NCI-H128 (cell line): Measurements from ENCODE around the gene NCKAP1.
"Not testable (repeated sequence)": the region's sequence is repeated elsewhere in the genome, so short reads cannot be mapped to it uniquely, and the experiment has no call there.

Source experiments
- DNase-seq: peaks from one replicate; lab custom pipeline; 2025; ENCODE audit not compliant: unreplicated experiment; lab: John Stamatoyannopoulos, UW

The NCKAP1 gene

DNA sequence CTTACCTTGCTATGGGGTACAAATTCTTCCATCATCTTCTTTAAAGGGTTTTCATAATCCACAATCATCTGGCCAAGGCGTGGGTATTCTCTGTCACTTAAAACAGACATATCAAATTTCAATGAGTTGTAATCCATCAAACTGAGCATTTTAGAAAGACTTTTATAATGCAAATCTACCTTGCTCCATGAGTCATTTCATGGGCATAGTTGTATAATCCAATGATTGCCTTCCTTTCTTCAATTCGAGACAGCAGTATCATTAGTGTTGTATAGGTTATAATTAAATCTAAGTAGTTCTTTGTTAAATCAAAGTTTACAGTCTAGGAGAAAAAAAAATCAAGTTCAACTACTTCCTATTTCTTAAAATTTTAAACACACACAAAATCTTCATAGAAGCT is 36.3 kb downstream of the NCKAP1 start:
- no peak for DNase-seq

GRCh38 chr2:183000846-183001245 is 37.4 kb downstream of the NCKAP1 start:
- DNase-seq = no peak

- DNase-seq = no peak
Observed at GRCh38 chr2:182999348-183000028, 38.8 kb downstream of the NCKAP1 start.

DNA sequence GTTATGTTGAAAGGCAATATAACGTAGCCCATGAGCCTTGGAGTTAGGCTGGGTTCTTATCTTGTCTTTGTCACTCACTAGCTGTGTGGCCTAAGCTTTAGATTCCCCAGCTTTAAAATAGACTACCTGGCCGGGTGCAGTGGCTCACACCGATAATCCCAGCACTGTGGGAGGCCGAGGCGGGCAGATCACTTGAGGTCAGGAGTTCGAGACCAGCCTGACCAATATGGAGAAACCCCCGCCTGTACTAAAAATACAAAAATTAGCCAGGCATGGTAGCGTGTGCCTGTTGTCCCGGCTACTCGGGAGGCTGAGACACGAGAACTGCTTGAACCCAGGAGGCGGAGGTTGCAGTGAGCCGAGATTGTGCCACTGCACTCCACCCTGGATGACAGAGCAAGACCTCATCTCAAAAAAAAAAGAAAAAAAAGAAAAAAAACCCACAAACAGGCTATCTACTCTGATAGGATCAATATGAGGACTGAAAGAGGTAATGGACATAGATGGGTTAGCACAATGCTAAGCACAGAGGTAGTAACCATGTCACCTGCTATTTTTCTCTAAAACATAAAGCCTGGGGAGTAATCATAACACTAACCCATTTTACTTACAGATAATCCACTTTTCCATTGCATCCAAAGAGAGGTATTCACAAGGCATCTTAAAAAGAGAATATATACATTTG is 43.9 kb downstream of the NCKAP1 start:
- no peak for DNase-seq

DNA sequence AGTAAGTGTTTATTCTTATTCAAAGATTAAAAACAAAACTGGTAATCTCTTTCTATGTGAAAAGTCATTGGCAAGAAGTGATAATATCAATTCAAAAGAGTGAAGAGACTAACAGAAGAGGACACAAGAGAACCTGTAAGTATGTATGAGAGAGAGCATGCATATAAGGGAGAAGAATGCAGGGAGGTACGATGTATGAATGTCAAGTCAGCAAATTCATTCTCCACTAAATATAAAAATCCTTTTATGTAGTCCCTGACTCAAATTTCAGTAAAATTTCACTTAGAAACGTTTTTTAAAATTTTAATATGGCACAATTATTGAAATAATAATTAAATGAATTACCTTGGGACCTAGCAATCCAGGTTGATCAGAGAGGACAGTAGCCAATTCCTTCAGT is 55.3 kb downstream of the NCKAP1 start:
- DNase-seq = no peak

DNA sequence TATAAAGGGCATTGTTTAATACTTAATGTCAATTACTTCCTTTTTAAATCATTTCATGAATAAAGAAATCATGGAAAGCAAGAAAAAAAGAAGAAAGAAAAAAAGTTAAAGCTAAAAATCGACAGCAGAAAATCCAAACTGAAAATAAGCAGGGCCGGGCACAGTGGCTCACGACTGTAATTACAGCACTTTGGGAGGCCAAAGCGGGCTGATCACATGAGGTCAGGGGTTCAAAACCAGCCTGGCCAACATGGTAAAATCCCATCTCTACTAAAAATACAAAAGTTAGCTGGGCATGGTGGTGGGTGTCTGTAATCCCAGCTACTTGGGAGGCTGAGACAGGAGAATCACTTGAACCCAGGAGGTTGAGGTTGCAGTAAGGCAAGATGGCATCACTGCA is 56.8 kb downstream of the NCKAP1 start:
- DNase-seq = not testable (repeated sequence)

- no peak for DNase-seq
Observed at GRCh38 chr2:182980652-182981051, 57.6 kb downstream of the NCKAP1 start.

- no peak for DNase-seq
Observed at GRCh38 chr2:182980115-182980514, 58.1 kb downstream of the NCKAP1 start.

DNA sequence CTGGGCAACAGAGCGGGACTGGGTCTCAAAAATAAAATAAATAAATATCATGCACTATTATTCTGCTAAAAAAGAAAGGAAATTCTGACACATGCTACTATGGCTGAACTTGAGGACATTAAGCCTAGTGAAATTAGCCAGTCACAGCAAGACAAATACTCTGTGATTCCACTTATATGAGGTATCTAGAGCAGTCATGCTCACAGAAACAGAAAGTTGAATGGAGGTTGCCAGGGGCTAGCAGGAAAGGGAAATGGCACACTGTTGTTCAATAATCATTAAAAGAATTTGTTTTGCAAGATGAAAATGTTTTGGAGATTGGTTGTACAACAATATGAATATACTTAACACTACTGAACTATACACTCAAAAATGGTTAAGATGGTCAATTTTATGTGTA is 60.8 kb downstream of the NCKAP1 start:
- DNase-seq = no peak

- DNase-seq = no peak
Observed at GRCh38 chr2:182973441-182974352, 64.6 kb downstream of the NCKAP1 start.

GRCh38 chr2:182972548-182972942 is 65.7 kb downstream of the NCKAP1 start:
- DNase-seq = no peak

DNA sequence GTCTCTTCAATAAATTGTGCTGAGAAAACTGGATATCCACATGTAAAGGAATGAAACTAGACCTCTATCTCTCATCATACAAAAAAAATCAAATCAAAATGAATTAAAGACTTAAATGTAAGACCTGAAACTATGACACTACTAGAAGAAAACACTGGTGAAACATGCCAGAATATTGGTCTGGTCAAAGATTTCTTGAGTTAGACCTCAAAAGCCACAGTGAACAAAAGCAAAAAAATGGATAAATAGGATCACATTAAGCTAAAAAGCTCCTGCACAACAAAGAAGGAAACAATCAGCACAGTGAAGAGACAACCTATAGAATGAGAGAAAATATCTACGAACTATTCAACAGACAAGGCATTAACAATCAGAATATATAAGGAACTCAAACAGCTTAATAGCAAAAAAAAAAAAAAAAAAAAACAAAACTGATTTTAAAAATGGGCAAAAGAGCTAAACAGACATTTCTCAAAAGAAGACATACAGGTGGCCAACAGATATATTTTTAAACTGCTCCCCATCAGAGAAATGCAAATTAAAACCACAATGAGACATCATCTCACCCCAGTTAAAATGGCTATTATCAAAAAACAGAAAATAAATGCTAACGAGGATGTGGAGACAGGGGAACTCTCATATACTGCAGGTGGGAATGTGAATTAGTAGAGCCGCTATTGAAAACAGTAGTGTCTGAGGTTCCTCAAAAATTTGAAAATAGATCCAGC is 66.3 kb downstream of the NCKAP1 start:
- DNase-seq = no peak

DNA sequence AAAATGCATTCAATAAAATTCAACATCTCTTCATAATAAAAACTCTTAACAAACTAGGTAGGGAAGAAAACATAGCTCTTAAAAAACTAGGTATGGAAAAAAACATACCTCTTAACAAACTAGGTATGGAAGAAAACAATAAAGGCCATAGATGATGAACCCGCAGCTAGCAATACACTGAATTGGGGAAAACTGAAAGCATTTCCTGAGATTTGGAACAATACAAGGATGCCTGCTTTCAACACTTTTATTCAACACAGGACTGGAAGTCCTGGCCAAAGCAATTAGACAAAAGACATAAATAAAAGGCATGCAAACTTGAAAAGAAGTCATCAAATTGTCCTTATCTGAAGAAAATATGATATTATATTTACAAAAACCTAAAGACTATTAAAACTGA is 67.8 kb downstream of the NCKAP1 start:
- DNase-seq = no peak

DNA sequence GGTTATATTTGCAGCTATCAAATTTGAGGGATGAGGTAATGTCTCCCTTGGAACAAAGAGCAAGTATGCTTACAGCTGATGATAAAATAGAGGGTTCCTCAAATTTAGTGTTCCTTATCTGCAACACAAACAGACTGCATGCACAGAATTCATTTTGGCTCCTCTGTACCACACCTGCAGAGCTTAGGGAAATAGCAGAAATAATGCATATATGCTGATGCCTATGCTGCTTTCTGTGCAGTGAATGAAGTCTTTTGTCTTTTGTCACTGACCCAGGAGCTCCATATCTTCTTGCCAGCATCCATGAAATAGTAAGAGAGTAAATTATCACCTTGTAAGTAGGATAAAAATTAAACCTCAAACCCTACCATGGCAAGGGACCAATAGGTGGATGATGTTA is 69.8 kb downstream of the NCKAP1 start:
- no peak for DNase-seq

- DNase-seq = not testable (repeated sequence)
Observed at GRCh38 chr2:182966356-182966755, 71.9 kb downstream of the NCKAP1 start.

- no peak for DNase-seq
Observed at GRCh38 chr2:182962641-182963040, 75.6 kb downstream of the NCKAP1 start.

- DNase-seq = not testable (repeated sequence)
Observed at GRCh38 chr2:182960869-182961268, 77.4 kb downstream of the NCKAP1 start.

DNA sequence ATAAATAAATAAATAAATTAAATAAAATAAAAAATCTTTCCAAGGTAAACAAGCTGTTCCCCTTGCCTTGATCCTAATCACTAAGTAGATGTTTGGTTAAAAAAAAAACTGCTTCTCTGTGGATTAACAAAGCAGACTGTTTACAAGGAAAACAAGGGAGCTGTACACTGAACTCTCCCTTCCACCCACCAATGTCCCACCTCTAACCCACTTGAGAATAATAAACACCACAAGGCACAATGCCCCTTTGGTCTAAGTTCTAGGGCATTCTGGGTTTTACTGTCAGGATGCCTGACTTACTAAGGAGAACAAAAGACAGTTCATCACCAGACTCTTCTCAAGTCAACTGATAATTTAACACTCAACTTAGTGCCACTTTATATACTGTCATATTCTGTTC is 83.5 kb downstream of the NCKAP1 start:
- DNase-seq = no peak

- DNase-seq = no peak
Observed at GRCh38 chr2:182952741-182953450, 85.4 kb downstream of the NCKAP1 start.

DNA sequence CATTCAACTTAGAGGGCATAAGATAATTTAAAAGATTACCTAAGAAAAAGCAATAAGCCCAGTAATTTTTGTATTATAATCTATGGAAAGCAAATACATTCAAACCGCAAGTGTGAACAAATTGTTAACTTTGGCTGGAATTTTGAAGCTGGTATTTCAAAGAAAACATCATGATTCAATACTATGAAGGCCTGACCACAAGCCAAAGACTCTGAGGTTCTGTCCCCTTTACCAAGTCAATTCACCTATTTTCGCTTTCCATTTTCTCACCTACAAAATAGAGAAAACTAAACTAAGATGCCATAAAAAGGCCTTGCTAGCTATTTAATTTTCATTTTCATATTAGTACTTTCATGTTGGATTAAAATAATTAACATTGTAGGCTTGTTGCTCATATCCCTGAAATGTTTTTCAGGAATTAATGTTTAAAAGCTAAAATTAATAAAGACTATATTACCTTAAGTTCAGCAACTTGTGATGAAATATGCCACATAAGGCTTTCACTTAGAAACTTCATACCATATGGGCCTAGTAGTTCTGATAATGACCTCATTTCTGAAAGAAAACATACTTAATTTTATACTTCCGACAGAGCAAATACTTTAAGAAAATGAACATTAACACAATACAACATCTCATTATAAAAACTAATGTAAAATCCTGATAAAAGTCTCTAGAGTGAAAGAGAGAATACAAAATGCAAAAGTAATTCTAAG is 86.2 kb downstream of the NCKAP1 start:
- DNase-seq = no peak
